Stimulated activated CD4-positive, alpha-beta T cell treated with anti-CD3 and anti-CD28 coated beads, Interleukin-2, amount 100 ng/mL, for 24 hours (primary cell): ENCODE data around the gene SH3PXD2B.
"Not testable (repeated sequence)": the region's sequence is repeated elsewhere in the genome, so short reads cannot be mapped to it uniquely, and the experiment has no call there.

Experiments used
- DNase-seq, 2 donors: peaks; one replicate each; pipeline ENCODE4 v3.0.0-alpha.2; 2020

SH3PXD2B gene

GRCh38 chr5:172288465-172288864 lies 165.9 kb downstream of the SH3PXD2B start:
- no peak for DNase-seq

- DNase-seq: not testable (repeated sequence)
These were observed 167.2 kb downstream of the SH3PXD2B start for GRCh38 chr5:172287140-172287539.

- DNase-seq: no peak
These were observed 168.8 kb downstream of the SH3PXD2B start for GRCh38 chr5:172285226-172286143.

GRCh38 chr5:172284611-172284980 lies 169.7 kb downstream of the SH3PXD2B start:
- no peak for DNase-seq

GRCh38 chr5:172283862-172284610 lies 170.3 kb downstream of the SH3PXD2B start:
- peak; percentile 80 to 84 for DNase-seq

GRCh38 chr5:172283020-172283861 lies 171.1 kb downstream of the SH3PXD2B start, which contains the start of gene UBTD2:
Gene UBTD2 (minus strand): TSS chr5:172283764. CDS start chr5:172283665, 99 bp downstream.
- DNase-seq: peak; percentile 74 to 83

GRCh38 chr5:172282272-172283019 lies 171.9 kb downstream of the SH3PXD2B start:
- no peak for DNase-seq

- DNase-seq: no peak
These were observed 173.0 kb downstream of the SH3PXD2B start for GRCh38 chr5:172281346-172281745.

GRCh38 chr5:172280929-172281328 lies 173.4 kb downstream of the SH3PXD2B start:
- no peak for DNase-seq

GRCh38 chr5:172280317-172280716 lies 174.0 kb downstream of the SH3PXD2B start:
- DNase-seq: no peak

GRCh38 chr5:172278356-172278755 lies 176.0 kb downstream of the SH3PXD2B start:
- no peak for DNase-seq

- DNase-seq: no peak
These were observed 178.1 kb downstream of the SH3PXD2B start for GRCh38 chr5:172276214-172276613.
